HepG2 (cell line): ENCODE results near the gene CEP68. TPM values are rescaled to one million over a fixed set of nuclear protein-coding genes. Genes with fewer than 3 reads are reported as not detected.

Experiments
- ARID2 ChIP-seq: sonication (generic); formaldehyde crosslinking; IDR thresholded peaks from 2 replicates; pipeline ENCODE4 v1.8.1; 2022; ENCODE audit warnings: mild to moderate bottlenecking, missing genetic modification reagents, borderline replicate concordance
- ARNTL ChIP-seq: sonication (generic); formaldehyde crosslinking; IDR thresholded peaks from 2 replicates; pipeline ENCODE4 v1.4.0; 2020; ENCODE audit warnings: mild to moderate bottlenecking, missing genetic modification reagents
- GLI4 ChIP-seq: sonication (generic); formaldehyde crosslinking; IDR thresholded peaks from 2 replicates; pipeline ENCODE4 v1.5.1; 2020; ENCODE audit warnings: missing genetic modification reagents, mild to moderate bottlenecking, moderate library complexity, borderline replicate concordance
- HES4 ChIP-seq: sonication (generic); formaldehyde crosslinking; IDR thresholded peaks from 2 replicates; pipeline ENCODE4 v1.9.0; 2021; ENCODE audit warnings: mild to moderate bottlenecking, missing genetic modification reagents, borderline replicate concordance
- MAZ ChIP-seq, 2 experiments: sonication (generic) in 1 of 2; formaldehyde crosslinking in 1 of 2; IDR thresholded peaks; 2 replicates each; pipeline versions ENCODE4 v1.5.0 to v1.6.1; 2012 to 2020; ENCODE audit warnings: low read depth in 2 of 2, mild to moderate bottlenecking in 2 of 2, borderline replicate concordance in 1 of 2, improper control_type of control experiment in 1 of 2, low read length in 1 of 2, missing genetic modification reagents in 1 of 2, moderate library complexity in 1 of 2
- MEF2D ChIP-seq: sonication (generic); formaldehyde crosslinking; IDR thresholded peaks from 2 replicates; pipeline ENCODE4 v1.5.1; 2020; ENCODE audit warnings: mild to moderate bottlenecking, missing genetic modification reagents
- MIER3 ChIP-seq: IDR thresholded peaks from 2 replicates; pipeline ENCODE4 v1.6.1; 2016; ENCODE audit warnings: missing compliant biosample characterization, borderline replicate concordance
- NFE2L1 ChIP-seq: sonication (generic); formaldehyde crosslinking; IDR thresholded peaks from 2 replicates; pipeline ENCODE4 v1.4.0; 2020; ENCODE audit warnings: missing genetic modification reagents, mild to moderate bottlenecking, borderline replicate concordance
- PRMT3 ChIP-seq: sonication (generic); formaldehyde crosslinking; IDR thresholded peaks from 2 replicates; pipeline ENCODE4 v1.8.1; 2022; ENCODE audit warnings: low read depth, mild to moderate bottlenecking, moderate library complexity, missing genetic modification reagents, borderline replicate concordance
- RBFOX2 ChIP-seq: fragments of 200-400 bp; formaldehyde crosslinking; IDR thresholded peaks from 2 replicates; pipeline ENCODE4 v1.6.1; 2017; ENCODE audit warnings: low read depth, mild to moderate bottlenecking, low read length
- REPIN1 ChIP-seq: sonication (generic); formaldehyde crosslinking; IDR thresholded peaks from 2 replicates; pipeline ENCODE4 v1.8.0; 2022; ENCODE audit warnings: missing genetic modification reagents, low read depth, mild to moderate bottlenecking, borderline replicate concordance
- RNF2 ChIP-seq: fragments of 450-650 bp; conservative IDR thresholded peaks from 2 replicates; pipeline ENCODE4 v1.6.1; 2016; ENCODE audit warnings: low read depth
- RXRB ChIP-seq: IDR thresholded peaks from 2 replicates; pipeline ENCODE4 v1.6.1; 2016; ENCODE audit warnings: borderline replicate concordance, missing genetic modification reagents, missing compliant biosample characterization
- SAFB2 ChIP-seq: sonication (generic); formaldehyde crosslinking; IDR thresholded peaks from 2 replicates; pipeline ENCODE4 v1.5.1; 2020; ENCODE audit warnings: missing genetic modification reagents, low read depth, mild to moderate bottlenecking, borderline replicate concordance
- TBP ChIP-seq: sonication (generic); formaldehyde crosslinking; IDR thresholded peaks from 2 replicates; pipeline ENCODE4 v1.5.0; 2020; ENCODE audit warnings: missing genetic modification reagents
- USF2 ChIP-seq, 2 experiments: sonication (generic) in 1 of 2; formaldehyde crosslinking in 1 of 2; IDR thresholded peaks; 2 replicates each; pipeline versions ENCODE4 v1.5.1 to v1.6.1; 2011 to 2020; ENCODE audit warnings: borderline replicate concordance in 1 of 2, low read depth in 1 of 2, low read length in 1 of 2, mild to moderate bottlenecking in 1 of 2, missing genetic modification reagents in 1 of 2, moderate library complexity in 1 of 2
- XBP1 ChIP-seq: sonication (generic); formaldehyde crosslinking; IDR thresholded peaks from 2 replicates; pipeline ENCODE4 v1.5.0; 2020; ENCODE audit warnings: missing genetic modification reagents
- ZBTB14 ChIP-seq: sonication (generic); formaldehyde crosslinking; IDR thresholded peaks from 2 replicates; pipeline ENCODE4 v1.4.0; 2020; ENCODE audit warnings: missing genetic modification reagents
- ZBTB39 ChIP-seq: sonication (generic); formaldehyde crosslinking; IDR thresholded peaks from 2 replicates; pipeline ENCODE4 v1.5.0; 2020; ENCODE audit warnings: missing genetic modification reagents
- ZMYM4 ChIP-seq: sonication (generic); formaldehyde crosslinking; IDR thresholded peaks from 2 replicates; pipeline ENCODE4 v1.8.1; 2023; ENCODE audit warnings: mild to moderate bottlenecking, missing genetic modification reagents
- ZNF232 ChIP-seq: sonication (generic); formaldehyde crosslinking; IDR thresholded peaks from 2 replicates; pipeline ENCODE4 v1.4.0; 2020; ENCODE audit warnings: missing genetic modification reagents, borderline replicate concordance
- ZNF761 ChIP-seq: sonication (generic); formaldehyde crosslinking; conservative IDR thresholded peaks from 2 replicates; pipeline ENCODE4 v1.4.0; 2020; ENCODE audit warnings: mild to moderate bottlenecking, missing genetic modification reagents
- ZNF788 ChIP-seq: sonication (generic); formaldehyde crosslinking; IDR thresholded peaks from 2 replicates; pipeline ENCODE4 v1.5.0; 2020; ENCODE audit warnings: mild to moderate bottlenecking, missing genetic modification reagents, borderline replicate concordance
- polyA plus RNA-seq, 8 experiments: library from polyadenylated mRNA; depleted of rRNA in 3 of 8; stranded (reverse) in 7 of 8; unstranded in 1 of 8; fragments of >200 nt; fragmentation: Illumina TruSeq in 4 of 8; extraction: Trizol in 4 of 8; gene quantifications; 2 replicates each; pipeline versions ENCODE4 v1.2.1 to v1.2.3, GENCODE V29; 2011 to 2016; ENCODE audit warnings: low read depth in 4 of 8, missing spikeins in 1 of 8, mixed read lengths in 1 of 8; ENCODE audit not compliant: insufficient read depth in 1 of 8
- total RNA-seq, 5 experiments: library from RNA; depleted of rRNA; stranded (reverse); fragments of >200 nt; fragmentation: Illumina TruSeq; extraction: Trizol; gene quantifications; 2 replicates each; pipeline ENCODE4 v1.2.3, GENCODE V29; 2016; ENCODE audit warnings: low read depth in 1 of 5

The CEP68 gene
- total and polyA plus RNA-seq, 2 of the 13 experiments (the other 11 are each of a cell fraction or from before 2014, with no cell fraction given), result 5.7 to 9.3 TPM

- no peak for TF ChIP-seq ARID2 (CRISPR knock-in tag)
- TF ChIP-seq ZNF788, result peak; percentile 89
- TF ChIP-seq PRMT3 (CRISPR knock-in tag), result no peak
- no peak for TF ChIP-seq ZBTB39 (CRISPR knock-in tag)
- TF ChIP-seq RNF2, result peak; percentile 68; the same call in 1 of the 2 replicates
- TF ChIP-seq GLI4 (CRISPR knock-in tag), result no peak
- peak; percentile 91 for TF ChIP-seq RBFOX2
- peak; percentile 28; the same call in 1 of the 2 replicates for TF ChIP-seq REPIN1 (CRISPR knock-in tag)
- TF ChIP-seq MAZ (IDR thresholded peaks at IDR 0.05; ENCODE audit: borderline replicate concordance, low read depth, low read length), result peak; percentile 100
- peak; percentile 100 for TF ChIP-seq MAZ (CRISPR knock-in tag; IDR thresholded peaks at IDR 0.05; ENCODE audit: low read depth)
- TF ChIP-seq XBP1, result no peak
- no peak for TF ChIP-seq ZBTB14
- no peak for TF ChIP-seq USF2 (IDR thresholded peaks at IDR 0.05; ENCODE audit: low read depth, low read length)
- peak; percentile 33; the same call in 1 of the 2 replicates for TF ChIP-seq USF2 (CRISPR knock-in tag; IDR thresholded peaks at IDR 0.05; ENCODE audit: borderline replicate concordance)
- no peak for TF ChIP-seq TBP
- TF ChIP-seq MEF2D (CRISPR knock-in tag), result 0 out of 2 replicates have a peak, but pooled peaks have one; percentile 36
- TF ChIP-seq ZNF761 (CRISPR knock-in tag), result no peak
- TF ChIP-seq RXRB (CRISPR knock-in tag), result peak; percentile 61; the same call in 1 of the 2 replicates
- TF ChIP-seq MIER3 (CRISPR knock-in tag), result peak; percentile 75
- peak; percentile 76; the same call in 1 of the 2 replicates for TF ChIP-seq SAFB2
- no peak for TF ChIP-seq ZNF232 (CRISPR knock-in tag)
- TF ChIP-seq NFE2L1 (CRISPR knock-in tag), result no peak
- peak; percentile 76 for TF ChIP-seq ZMYM4 (CRISPR knock-in tag)
- peak; percentile 57; the same call in 1 of the 2 replicates for TF ChIP-seq ARNTL
- TF ChIP-seq HES4, result no peak
These were observed 73.8 kb downstream of the CEP68 start, which contains the start of gene RAB1A (continued) for GRCh38 chr2:65129826-65130663.
